Mucosa of descending colon (tissue), 3 donors: Measurements from ENCODE around the gene ABCA4. TPM values are rescaled to one million over a fixed set of nuclear protein-coding genes. Genes with fewer than 3 reads are reported as not detected.
A peak's percentile ranks its signal among the peaks of the same experiment; 100 is the strongest.

ENCODE experiments used
- ATAC-seq: fragments of 200-7000 bp; cut with Tn5 transposase; one replicate; pipeline ENCODE4 v1.9.1; 2020; ENCODE audit warnings: mild to moderate bottlenecking, moderate library complexity
- DNase-seq, 3 donors: peaks; one replicate each; pipeline ENCODE4 v3.0.0-alpha.2; 2020
- H3K36me3 ChIP-seq: fragments of 200-600 bp; one replicate; pipeline ENCODE4 v1.8.0; 2021; ENCODE audit warnings: low read depth, mild to moderate bottlenecking
- H3K4me1 ChIP-seq: fragments of 200-600 bp; one replicate; pipeline ENCODE4 v1.8.0; 2021; ENCODE audit warnings: low read depth, mild to moderate bottlenecking
- H3K4me3 ChIP-seq: fragments of 200-600 bp; one replicate; pipeline ENCODE4 v1.8.0; 2021; ENCODE audit warnings: mild to moderate bottlenecking
- H3K9me3 ChIP-seq: fragments of 200-600 bp; one replicate; pipeline ENCODE4 v1.8.0; 2021; ENCODE audit warnings: mild to moderate bottlenecking
- intact Hi-C, 2 donors: fragments of 100-400 bp; cut with DNase I in 1 of 2; cut with micrococcal nuclease in 1 of 2; formaldehyde crosslinking; loops; one replicate each; pipeline versions ENCODE4 v1.11.0 to v1.11.1; 2022; cut with DNase I, micrococcal nuclease
- total RNA-seq, 3 donors: library from RNA; stranded (reverse); fragmentation: NEBNext Ultra II Directional in 2 of 3; extraction: Animal tissue kit (Norgen Biotek cat#: 25700) in 2 of 3; gene quantifications; one replicate each; pipeline versions ENCODE4 v1.2.1 to v1.2.4, GENCODE V29; 2021 to 2023
- TF ChIP-seq, protein P1 (sequence below): fragments of 200-600 bp; IDR thresholded peaks from one replicate; pipeline ENCODE4 v1.8.0; 2022; ENCODE audit warnings: antibody characterized with exemption, mild to moderate bottlenecking
- donor health status: DM: no; HTN: no; CAD: no; lungs with moderate emphysema.
- donor health status: DM: no; HTN: no; CAD: no.
- donor health status: DM: no; HTN: yes; CAD: no.

Gene ABCA4
- total RNA-seq, 3 donors from 2014 or later = 0.34 to 1.0 TPM; not detected in 1

- no peak for DNase-seq
- Histone ChIP-seq H3K4me1 (no peaks in the 10 kb centered on the region), H3K9me3 (no peaks in the 10 kb centered on the region), H3K4me3 (no peak overlapping the region), H3K36me3 (no peaks in the 10 kb centered on the region)
- intact Hi-C loops = loop anchor here in 1 of 2 donors (5.0 kb wide), 1 partner anchor 283 kb away; no protein-coding TSS in a partner anchor
- ATAC-seq = no peak
- TF ChIP-seq, protein P1, sequence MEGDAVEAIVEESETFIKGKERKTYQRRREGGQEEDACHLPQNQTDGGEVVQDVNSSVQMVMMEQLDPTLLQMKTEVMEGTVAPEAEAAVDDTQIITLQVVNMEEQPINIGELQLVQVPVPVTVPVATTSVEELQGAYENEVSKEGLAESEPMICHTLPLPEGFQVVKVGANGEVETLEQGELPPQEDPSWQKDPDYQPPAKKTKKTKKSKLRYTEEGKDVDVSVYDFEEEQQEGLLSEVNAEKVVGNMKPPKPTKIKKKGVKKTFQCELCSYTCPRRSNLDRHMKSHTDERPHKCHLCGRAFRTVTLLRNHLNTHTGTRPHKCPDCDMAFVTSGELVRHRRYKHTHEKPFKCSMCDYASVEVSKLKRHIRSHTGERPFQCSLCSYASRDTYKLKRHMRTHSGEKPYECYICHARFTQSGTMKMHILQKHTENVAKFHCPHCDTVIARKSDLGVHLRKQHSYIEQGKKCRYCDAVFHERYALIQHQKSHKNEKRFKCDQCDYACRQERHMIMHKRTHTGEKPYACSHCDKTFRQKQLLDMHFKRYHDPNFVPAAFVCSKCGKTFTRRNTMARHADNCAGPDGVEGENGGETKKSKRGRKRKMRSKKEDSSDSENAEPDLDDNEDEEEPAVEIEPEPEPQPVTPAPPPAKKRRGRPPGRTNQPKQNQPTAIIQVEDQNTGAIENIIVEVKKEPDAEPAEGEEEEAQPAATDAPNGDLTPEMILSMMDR = no peak
Measured at GRCh38 chr1:94049791-94050190, 71.2 kb downstream of the ABCA4 start.

GRCh38 chr1:94048413-94049164 is 72.4 kb downstream of the ABCA4 start:
- Histone ChIP-seq H3K36me3 (no peaks in the 10 kb centered on the region), H3K9me3 (no peaks in the 10 kb centered on the region), H3K4me3 (no peak overlapping the region), H3K4me1 (no peaks in the 10 kb centered on the region)
- DNase-seq (no peak), ATAC-seq (no peak)
- TF ChIP-seq, protein P1 = no peak
- intact Hi-C loops = loop anchor here in 1 of 2 donors (5.0 kb wide), 1 partner anchor 284 kb away; no protein-coding TSS in a partner anchor

DNA sequence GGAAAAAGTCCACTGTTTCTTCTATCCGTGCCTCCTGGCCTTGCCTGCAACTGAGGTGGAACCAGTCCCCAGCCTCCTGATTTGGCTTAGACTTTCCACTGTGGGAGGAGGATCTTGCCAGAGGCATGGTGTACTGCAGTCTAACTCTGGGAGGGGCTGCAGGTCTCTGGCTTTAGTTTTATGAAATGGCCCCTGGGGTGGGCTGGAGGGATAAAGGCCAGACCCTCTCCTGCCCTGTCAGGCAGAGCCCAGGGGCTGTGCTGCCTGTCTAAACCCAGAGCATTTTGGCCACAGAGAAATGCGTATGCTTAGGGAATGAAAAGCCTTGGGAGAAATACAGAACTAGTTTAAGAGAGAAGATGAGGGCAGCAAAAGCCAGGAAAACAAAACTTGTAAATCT is 73.0 kb downstream of the ABCA4 start:
- ATAC-seq = no peak
- intact Hi-C loops = loop anchor here in 1 of 2 donors (5.0 kb wide), 1 partner anchor 284 kb away; no protein-coding TSS in a partner anchor

GRCh38 chr1:94045465-94046056 is 75.4 kb downstream of the ABCA4 start:
- ATAC-seq (peak; percentile 88), DNase-seq (peak; percentile 55 to 82 (median 70))
- no peaks in the 10 kb centered on the region for H3K9me3 ChIP-seq
- H3K4me3 ChIP-seq = no peak overlapping the region
- H3K4me1 ChIP-seq = no peaks in the 10 kb centered on the region
- TF ChIP-seq, protein P1 = peak; percentile 24
- no peaks in the 10 kb centered on the region for H3K36me3 ChIP-seq
- intact Hi-C loops = loop anchor here in 1 of 2 donors (5.0 kb wide), 1 partner anchor 287 kb away; no protein-coding TSS in a partner anchor

More for the DNA sequence above, 73.0 kb downstream of the ABCA4 start:
- no peak overlapping the region for H3K4me3 ChIP-seq
- no peaks in the 10 kb centered on the region for H3K36me3 ChIP-seq
- TF ChIP-seq, protein P1 = no peak
- no peak for DNase-seq
- H3K4me1 ChIP-seq = no peaks in the 10 kb centered on the region
- H3K9me3 ChIP-seq = no peaks in the 10 kb centered on the region

- DNase-seq (no peak), ATAC-seq (no peak)
- intact Hi-C loops = loop anchor here in 1 of 2 donors (5.0 kb wide), 1 partner anchor 287 kb away; no protein-coding TSS in a partner anchor
- no peaks in the 10 kb centered on the region for H3K4me1 ChIP-seq
- TF ChIP-seq, protein P1 = no peak
- no peaks in the 10 kb centered on the region for H3K9me3 ChIP-seq
- H3K4me3 ChIP-seq = no peak overlapping the region
- H3K36me3 ChIP-seq = no peaks in the 10 kb centered on the region
Measured at GRCh38 chr1:94044891-94045290, 76.1 kb downstream of the ABCA4 start.
